Tibial nerve (tissue), 4 donors: ENCODE measurements around the gene PLCD4.

Experiments
- EP300 ChIP-seq, 2 donors: sonication (generic); formaldehyde crosslinking; IDR thresholded peaks; one replicate each; pipeline ENCODE4 v1.6.1; 2017; ENCODE audit warnings: antibody characterized with exemption in 2 of 2, mild to moderate bottlenecking in 1 of 2
- POLR2A ChIP-seq, 2 donors: fragments of 450-650 bp; IDR thresholded peaks; one replicate each; pipeline ENCODE4 v1.6.1; 2017; ENCODE audit warnings: antibody characterized with exemption in 2 of 2, mild to moderate bottlenecking in 2 of 2, moderate library complexity in 2 of 2
- TF ChIP-seq, protein P1 (sequence below), 5 experiments: fragments of 200-600 bp in 3 of 5; fragments of 450-650 bp in 2 of 5; sonication (generic) in 3 of 5; IDR thresholded peaks; one replicate each; pipeline ENCODE4 v1.5.1; 2016 to 2019; ENCODE audit warnings: antibody characterized with exemption in 5 of 5, mild to moderate bottlenecking in 3 of 5, moderate library complexity in 2 of 5

DNA sequence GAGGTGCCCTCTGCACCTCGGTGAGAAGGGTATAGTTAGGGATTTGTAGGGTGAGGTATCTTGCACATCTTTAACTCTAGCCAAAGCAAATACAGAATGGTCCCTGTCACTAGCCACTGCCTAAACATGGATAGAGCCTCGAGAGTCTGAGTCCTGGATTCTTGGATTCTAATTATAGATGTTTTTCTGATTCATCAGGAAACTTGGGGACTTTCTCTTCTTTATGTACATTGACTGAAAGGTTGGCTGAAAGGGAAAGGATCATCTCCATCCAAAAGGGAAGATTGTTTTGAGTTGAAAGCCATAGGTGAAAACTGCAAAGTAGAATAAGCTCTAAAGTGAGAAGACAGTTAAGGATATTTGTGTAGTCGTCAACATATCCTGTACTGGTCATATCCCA is 72.4 kb downstream of the PLCD4 start:
- TF ChIP-seq, protein P1, sequence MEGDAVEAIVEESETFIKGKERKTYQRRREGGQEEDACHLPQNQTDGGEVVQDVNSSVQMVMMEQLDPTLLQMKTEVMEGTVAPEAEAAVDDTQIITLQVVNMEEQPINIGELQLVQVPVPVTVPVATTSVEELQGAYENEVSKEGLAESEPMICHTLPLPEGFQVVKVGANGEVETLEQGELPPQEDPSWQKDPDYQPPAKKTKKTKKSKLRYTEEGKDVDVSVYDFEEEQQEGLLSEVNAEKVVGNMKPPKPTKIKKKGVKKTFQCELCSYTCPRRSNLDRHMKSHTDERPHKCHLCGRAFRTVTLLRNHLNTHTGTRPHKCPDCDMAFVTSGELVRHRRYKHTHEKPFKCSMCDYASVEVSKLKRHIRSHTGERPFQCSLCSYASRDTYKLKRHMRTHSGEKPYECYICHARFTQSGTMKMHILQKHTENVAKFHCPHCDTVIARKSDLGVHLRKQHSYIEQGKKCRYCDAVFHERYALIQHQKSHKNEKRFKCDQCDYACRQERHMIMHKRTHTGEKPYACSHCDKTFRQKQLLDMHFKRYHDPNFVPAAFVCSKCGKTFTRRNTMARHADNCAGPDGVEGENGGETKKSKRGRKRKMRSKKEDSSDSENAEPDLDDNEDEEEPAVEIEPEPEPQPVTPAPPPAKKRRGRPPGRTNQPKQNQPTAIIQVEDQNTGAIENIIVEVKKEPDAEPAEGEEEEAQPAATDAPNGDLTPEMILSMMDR (IDR thresholded peaks at IDR 0.05) = no peak
- TF ChIP-seq POLR2A (IDR thresholded peaks at IDR 0.05) (no peak), EP300 (IDR thresholded peaks at IDR 0.05) (no peak)
